Measurements from ENCODE around the gene ENTPD5.

Gene ENTPD5, protein sequence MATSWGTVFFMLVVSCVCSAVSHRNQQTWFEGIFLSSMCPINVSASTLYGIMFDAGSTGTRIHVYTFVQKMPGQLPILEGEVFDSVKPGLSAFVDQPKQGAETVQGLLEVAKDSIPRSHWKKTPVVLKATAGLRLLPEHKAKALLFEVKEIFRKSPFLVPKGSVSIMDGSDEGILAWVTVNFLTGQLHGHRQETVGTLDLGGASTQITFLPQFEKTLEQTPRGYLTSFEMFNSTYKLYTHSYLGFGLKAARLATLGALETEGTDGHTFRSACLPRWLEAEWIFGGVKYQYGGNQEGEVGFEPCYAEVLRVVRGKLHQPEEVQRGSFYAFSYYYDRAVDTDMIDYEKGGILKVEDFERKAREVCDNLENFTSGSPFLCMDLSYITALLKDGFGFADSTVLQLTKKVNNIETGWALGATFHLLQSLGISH

DNA sequence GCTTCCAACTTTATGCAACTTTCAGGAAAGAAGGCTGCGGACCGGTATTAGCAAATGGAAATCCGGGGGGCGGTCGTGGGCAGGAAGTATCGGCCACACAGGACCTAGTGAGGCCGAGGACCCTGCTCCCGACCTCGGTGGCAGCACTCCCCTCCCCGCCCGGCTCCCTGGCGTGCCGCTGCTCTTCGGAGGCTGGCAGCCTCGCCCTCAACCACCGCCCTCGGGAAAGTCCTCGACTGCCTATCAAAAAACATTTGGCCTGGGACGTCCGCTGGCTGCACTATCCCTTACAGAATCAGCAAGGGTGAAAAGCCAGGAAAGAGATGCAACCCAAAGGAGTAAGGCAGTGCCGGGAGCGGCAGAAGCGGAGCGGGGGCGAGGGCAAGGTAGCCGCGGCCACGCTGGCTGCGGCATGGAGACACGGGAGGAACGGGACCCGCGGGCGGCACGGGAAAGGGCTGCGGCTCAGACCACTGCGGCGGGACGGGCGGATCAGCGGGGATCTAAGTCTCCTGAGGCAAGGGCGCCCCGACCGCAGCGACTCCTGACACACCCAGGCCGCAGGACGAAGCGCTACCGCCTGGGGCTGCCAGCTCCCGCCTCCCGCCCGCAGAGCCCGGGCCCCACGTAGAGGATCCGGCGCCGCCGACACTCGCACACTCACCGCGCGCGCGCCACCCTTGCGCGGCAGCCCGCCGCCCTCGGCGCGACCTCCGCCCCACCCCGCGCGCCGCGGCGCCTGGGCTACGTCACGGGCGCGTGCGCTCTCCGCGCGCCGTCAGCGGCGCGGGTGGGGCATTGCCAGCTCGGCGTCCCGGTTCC is at the start of gene ENTPD5, which contains the start of gene BBOF1:
Gene ENTPD5, minus strand, starts transcription at position 703 of the 822 bp plus-strand sequence. CDS start 31,186 bp downstream, outside the sequence.
Gene BBOF1, plus strand, starts transcription at position 764 of the 822 bp plus-strand sequence. CDS start 130 bp downstream, outside the sequence.
- Histone ChIP-seq H3K4me2 (peak within 1 kb of the TSS; percentile 78 to 96 (median 89)), H3K36me3 (peaks cover 0 to 9% (median 0%) of the 10 kb centered on the region in 11 experiments; a peak in 2 of 22 replicates), H3K27me3 (no peaks in the 10 kb centered on the region), H3K9ac (peak within 1 kb of the TSS; percentile 83 to 93 (median 89)), H3K27ac (peak within 1 kb of the TSS; percentile 67 to 90 (median 88)), H3K4me3 (peak within 1 kb of the TSS; percentile 72 to 92 (median 86)), H4K20me1 (no peaks in the 10 kb centered on the region), H3K9me3 (replicated peaks in 1 of 11) (no peaks in the 10 kb centered on the region), H3K4me1 (peaks cover 7 to 15% (median 14%) of the 10 kb centered on the region in 10 experiments)
- no peak for TF ChIP-seq Cebpa-rat (IDR thresholded peaks at IDR 0.05)

DNA sequence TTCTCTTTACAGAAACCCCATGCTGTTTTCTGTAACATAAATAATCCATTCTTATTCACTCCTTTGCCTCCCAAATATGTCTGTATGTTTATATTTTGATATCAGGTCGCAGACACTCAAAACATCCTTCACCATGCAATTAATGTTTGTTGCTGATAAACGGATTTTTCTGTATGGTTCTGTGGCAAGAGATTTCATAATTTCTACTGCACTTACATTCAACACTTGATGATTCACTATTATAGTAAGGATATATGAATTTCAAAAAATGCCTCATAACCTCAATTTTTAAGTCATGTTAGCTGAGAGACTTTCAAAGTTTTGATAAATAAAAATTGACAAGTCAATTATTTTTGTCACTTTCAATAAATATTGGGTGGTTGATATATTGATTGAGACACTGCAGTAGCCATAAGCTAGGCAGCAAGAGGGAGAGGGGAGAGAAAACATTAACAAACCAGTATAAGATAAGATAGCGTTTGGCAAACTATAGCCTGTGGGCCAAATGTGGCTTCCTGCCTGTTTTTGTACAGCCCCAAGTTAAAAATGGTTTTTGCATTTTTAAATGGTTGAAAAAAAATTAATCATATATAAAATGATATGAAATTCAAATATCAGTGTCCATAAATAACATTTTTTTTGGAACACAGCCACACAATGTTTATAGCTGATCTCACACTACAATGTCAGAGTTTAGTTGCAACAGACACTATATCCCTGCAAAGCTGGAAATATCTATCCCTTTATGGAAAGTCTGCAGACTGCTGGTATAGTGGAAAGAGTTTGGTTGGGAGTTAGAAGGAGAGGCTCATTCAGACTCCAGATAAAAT is 46.9 kb upstream of the ENTPD5 start:
- Histone ChIP-seq H3K4me2 (no peak overlapping the region), H3K4me1 (peaks cover 0 to 15% (median 0%) of the 10 kb centered on the region in 10 experiments; a peak in 5 of 20 replicates), H3K27ac (no peak overlapping the region), H3K27me3 (no peaks in the 10 kb centered on the region), H3K4me3 (no peak overlapping the region), H3K9ac (no peak overlapping the region), H4K20me1 (no peaks in the 10 kb centered on the region), H3K9me3 (replicated peaks in 1 of 11) (no peaks in the 10 kb centered on the region), H3K36me3 (peaks cover 18 to 81% (median 62%) of the 10 kb centered on the region in 11 experiments)
- no peak for TF ChIP-seq Cebpa-rat (IDR thresholded peaks at IDR 0.05)

GRCh38 chr14:74064883-74065282 is 45.8 kb upstream of the ENTPD5 start:
- Histone ChIP-seq H3K4me3 (no peak overlapping the region), H3K36me3 (peaks cover 21 to 82% (median 61%) of the 10 kb centered on the region in 11 experiments; a peak in 21 of 22 replicates)
- TF ChIP-seq Cebpa-rat (IDR thresholded peaks at IDR 0.05) = no peak

DNA sequence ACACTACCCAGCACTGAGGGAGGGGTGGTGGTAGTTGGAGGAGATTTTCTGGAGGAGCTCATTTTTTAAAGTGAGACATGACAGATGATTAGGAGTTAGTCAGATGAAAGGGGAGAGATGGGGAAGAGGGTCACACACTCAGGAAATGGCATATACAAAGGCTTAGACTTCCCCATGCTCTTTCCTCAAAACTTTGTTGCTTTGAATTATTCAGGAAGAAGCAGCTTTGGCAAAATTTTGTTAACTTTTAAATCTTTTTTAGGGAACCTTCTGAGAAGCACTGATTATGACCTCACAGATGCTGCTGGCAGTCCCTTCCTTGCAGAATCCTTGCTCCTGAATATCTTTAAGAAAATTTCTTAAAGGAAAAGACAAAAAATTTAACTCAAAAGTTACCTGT is 45.3 kb upstream of the ENTPD5 start:
- TF ChIP-seq Cebpa-rat (IDR thresholded peaks at IDR 0.05) = no peak
- H3K27ac ChIP-seq = no peak overlapping the region
- H3K9me3 ChIP-seq (replicated peaks in 1 of 11) = no peaks in the 10 kb centered on the region
- H3K9ac ChIP-seq = no peak overlapping the region
- H4K20me1 ChIP-seq = no peaks in the 10 kb centered on the region
- no peak overlapping the region for H3K4me3 ChIP-seq
- peaks cover 25 to 85% (median 66%) of the 10 kb centered on the region in 11 experiments; a peak in 21 of 22 replicates for H3K36me3 ChIP-seq
- H3K4me2 ChIP-seq = peak overlapping the region in 2 of 11 experiments; percentile 60 to 63; a peak in 4 of 22 replicates
- peaks cover 0 to 15% (median 0%) of the 10 kb centered on the region in 10 experiments; a peak in 5 of 20 replicates for H3K4me1 ChIP-seq
- H3K27me3 ChIP-seq = no peaks in the 10 kb centered on the region

More at GRCh38 chr14:74064883-74065282, 45.8 kb upstream of the ENTPD5 start:
- Histone ChIP-seq H3K4me2 (peak overlapping the region in 2 of 11 experiments; percentile 60 to 63; a peak in 4 of 22 replicates), H4K20me1 (no peaks in the 10 kb centered on the region), H3K4me1 (peaks cover 0 to 15% (median 0%) of the 10 kb centered on the region in 10 experiments; a peak in 5 of 20 replicates), H3K9me3 (replicated peaks in 1 of 11) (no peaks in the 10 kb centered on the region), H3K27ac (no peak overlapping the region), H3K27me3 (no peaks in the 10 kb centered on the region), H3K9ac (no peak overlapping the region)

- no peak for TF ChIP-seq Cebpa-rat (IDR thresholded peaks at IDR 0.05)
These were observed 43.7 kb upstream of the ENTPD5 start for GRCh38 chr14:74062809-74063150.

GRCh38 chr14:74049876-74050495 is 30.9 kb upstream of the ENTPD5 start:
- H3K4me3 ChIP-seq = no peak overlapping the region
- H3K9me3 ChIP-seq (replicated peaks in 1 of 11) = no peaks in the 10 kb centered on the region
- H3K4me1 ChIP-seq = peaks cover 0 to 15% (median 10%) of the 10 kb centered on the region in 10 experiments; a peak in 11 of 20 replicates
- H3K27me3 ChIP-seq = no peaks in the 10 kb centered on the region
- no peaks in the 10 kb centered on the region for H4K20me1 ChIP-seq
- H3K4me2 ChIP-seq = peak overlapping the region in 5 of 11 experiments; percentile 10 to 50 (median 18); a peak in 7 of 22 replicates
- TF ChIP-seq Cebpa-rat (IDR thresholded peaks at IDR 0.05) = no peak
- H3K36me3 ChIP-seq = no peaks in the 10 kb centered on the region
- no peak overlapping the region for H3K9ac ChIP-seq
- no peak overlapping the region for H3K27ac ChIP-seq

More at GRCh38 chr14:74062809-74063150, 43.7 kb upstream of the ENTPD5 start:
- no peaks in the 10 kb centered on the region for H3K27me3 ChIP-seq
- H3K4me3 ChIP-seq = no peak overlapping the region
- no peak overlapping the region for H3K9ac ChIP-seq
- no peak overlapping the region for H3K4me2 ChIP-seq
- H4K20me1 ChIP-seq = no peaks in the 10 kb centered on the region
- no peaks in the 10 kb centered on the region for H3K9me3 ChIP-seq (replicated peaks in 1 of 11)
- no peak overlapping the region for H3K27ac ChIP-seq
- peaks cover 25 to 99% (median 59%) of the 10 kb centered on the region in 11 experiments; a peak in 21 of 22 replicates for H3K36me3 ChIP-seq
- H3K4me1 ChIP-seq = peaks cover 0 to 15% (median 0%) of the 10 kb centered on the region in 10 experiments; a peak in 5 of 20 replicates

DNA sequence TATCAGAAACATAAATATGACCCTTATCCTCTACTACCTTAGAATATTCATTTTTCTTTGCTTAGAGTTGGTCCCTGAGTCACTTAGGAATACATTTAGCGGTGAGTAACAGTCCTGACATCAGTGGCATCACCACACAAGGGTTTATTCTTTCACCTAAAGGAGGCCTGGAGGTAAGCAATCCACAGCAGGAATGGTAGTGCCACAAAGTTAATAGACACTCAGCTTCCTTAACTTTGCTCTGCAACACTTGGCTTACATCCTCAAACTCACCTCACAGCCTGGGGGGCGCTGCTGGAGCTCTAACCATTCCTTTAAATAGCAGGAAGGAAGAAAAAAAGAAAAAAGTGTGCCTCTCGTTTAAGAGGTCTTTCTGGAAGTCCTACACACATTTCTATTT is 29.2 kb upstream of the ENTPD5 start:
- H3K4me2 ChIP-seq = no peak overlapping the region
- TF ChIP-seq Cebpa-rat (IDR thresholded peaks at IDR 0.05) = no peak
- no peaks in the 10 kb centered on the region for H3K27me3 ChIP-seq

DNA sequence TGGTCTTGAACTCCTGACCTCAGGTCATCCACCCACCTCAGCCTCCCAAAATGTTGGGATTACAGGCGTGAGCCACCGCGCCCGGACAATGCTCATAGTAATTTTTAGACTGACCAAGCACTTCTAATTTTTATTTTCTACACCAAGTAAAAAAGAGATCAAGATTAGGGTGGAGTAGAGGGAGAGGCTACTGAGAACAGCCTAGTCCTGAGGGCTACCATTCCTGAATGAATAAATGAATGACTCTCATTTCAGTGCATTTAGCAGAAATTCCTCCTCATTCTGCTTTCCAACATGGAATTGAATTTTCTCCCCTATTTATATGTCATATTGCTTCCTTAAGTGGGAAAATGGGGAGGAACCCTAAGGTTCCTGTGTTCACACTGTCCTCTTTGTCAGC is 26.4 kb upstream of the ENTPD5 start:
- no peak for TF ChIP-seq Cebpa-rat (IDR thresholded peaks at IDR 0.05)
- H3K9me3 ChIP-seq (replicated peaks in 1 of 11) = no peaks in the 10 kb centered on the region
- no peaks in the 10 kb centered on the region for H3K27me3 ChIP-seq
- H4K20me1 ChIP-seq = no peaks in the 10 kb centered on the region
- H3K4me1 ChIP-seq = peaks cover 0 to 12% (median 10%) of the 10 kb centered on the region in 10 experiments; a peak in 11 of 20 replicates
- no peak overlapping the region for H3K27ac ChIP-seq
- no peak overlapping the region for H3K4me2 ChIP-seq
- H3K9ac ChIP-seq = no peak overlapping the region
- H3K4me3 ChIP-seq = no peak overlapping the region
- no peaks in the 10 kb centered on the region for H3K36me3 ChIP-seq

More for the DNA sequence above, 29.2 kb upstream of the ENTPD5 start:
- Histone ChIP-seq H3K4me3 (no peak overlapping the region), H3K9me3 (replicated peaks in 1 of 11) (no peaks in the 10 kb centered on the region), H3K4me1 (peaks cover 0 to 15% (median 10%) of the 10 kb centered on the region in 10 experiments; a peak in 11 of 20 replicates), H3K27ac (no peak overlapping the region), H3K9ac (no peak overlapping the region), H3K36me3 (no peaks in the 10 kb centered on the region), H4K20me1 (no peaks in the 10 kb centered on the region)

All from BLaER1 treated with 17β-estradiol and CSF1 and Interleukin-3, amounts not matched to agents 10 nM and 100 nM (cell line).